Epithelial cell of proximal tubule (primary cell): ENCODE measurements around the gene PAMR1. TPM values are rescaled to one million over a fixed set of nuclear protein-coding genes. Genes with fewer than 3 reads are reported as not detected.
A peak's percentile ranks its signal among the peaks of the same experiment; 100 is the strongest.

Source experiments
- DNase-seq: peaks from one replicate; pipeline ENCODE4 v3.0.0-alpha.2; 2011; ENCODE audit warnings: low read depth
- H3K4me3 ChIP-seq: 2 replicates; pipeline ENCODE4 v1.5.1; 2011; ENCODE audit warnings: low read depth, mild to moderate bottlenecking, low read length
- total RNA-seq: library from RNA; depleted of rRNA; stranded (reverse); fragments of >200 nt; gene quantifications from 2 replicates; pipeline ENCODE4 v1.2.3, GENCODE V29; 2015
- TF ChIP-seq, protein P1 (sequence below): conservative IDR thresholded peaks from 2 replicates; pipeline ENCODE4 v1.5.1; 2012; ENCODE audit warnings: low read depth, mild to moderate bottlenecking, low read length

The PAMR1 gene
- total RNA-seq, 1 donor from 2014 or later, result 0.06 TPM

DNA sequence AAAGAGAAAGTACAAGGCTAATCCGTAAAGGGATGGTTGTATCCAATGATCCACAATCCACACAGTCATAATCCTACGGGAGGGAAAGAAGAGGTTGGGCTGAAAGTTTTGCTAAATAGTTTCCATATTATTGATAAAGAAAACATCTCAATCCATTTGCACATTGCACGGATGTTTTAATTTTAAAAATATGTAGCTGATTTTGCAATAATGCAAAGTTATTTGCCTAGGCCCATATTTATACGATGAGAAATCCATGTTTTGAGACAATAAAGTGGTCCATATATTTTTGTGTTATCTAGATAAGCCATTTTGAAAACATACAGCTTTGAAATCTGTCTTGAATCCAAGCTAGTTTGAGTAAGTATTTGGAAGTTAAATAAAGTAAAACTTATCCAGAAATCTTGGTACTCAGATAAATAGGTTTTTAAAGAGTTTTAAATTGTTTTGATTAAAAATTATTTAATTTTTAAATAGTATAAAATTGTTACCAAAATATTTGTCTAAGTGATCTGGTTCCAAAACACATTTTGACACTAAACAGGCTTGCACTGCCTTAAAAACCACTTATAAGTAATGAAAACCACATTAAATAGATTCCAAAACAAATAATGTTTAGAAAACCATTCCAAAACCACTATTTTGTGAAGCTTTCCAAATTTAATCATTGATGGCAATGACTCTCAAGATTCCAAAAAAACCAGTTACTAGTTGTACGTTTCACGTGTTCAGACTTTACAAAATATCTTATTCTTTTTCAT is 38.2 kb upstream of the PAMR1 start:
- TF ChIP-seq, protein P1, sequence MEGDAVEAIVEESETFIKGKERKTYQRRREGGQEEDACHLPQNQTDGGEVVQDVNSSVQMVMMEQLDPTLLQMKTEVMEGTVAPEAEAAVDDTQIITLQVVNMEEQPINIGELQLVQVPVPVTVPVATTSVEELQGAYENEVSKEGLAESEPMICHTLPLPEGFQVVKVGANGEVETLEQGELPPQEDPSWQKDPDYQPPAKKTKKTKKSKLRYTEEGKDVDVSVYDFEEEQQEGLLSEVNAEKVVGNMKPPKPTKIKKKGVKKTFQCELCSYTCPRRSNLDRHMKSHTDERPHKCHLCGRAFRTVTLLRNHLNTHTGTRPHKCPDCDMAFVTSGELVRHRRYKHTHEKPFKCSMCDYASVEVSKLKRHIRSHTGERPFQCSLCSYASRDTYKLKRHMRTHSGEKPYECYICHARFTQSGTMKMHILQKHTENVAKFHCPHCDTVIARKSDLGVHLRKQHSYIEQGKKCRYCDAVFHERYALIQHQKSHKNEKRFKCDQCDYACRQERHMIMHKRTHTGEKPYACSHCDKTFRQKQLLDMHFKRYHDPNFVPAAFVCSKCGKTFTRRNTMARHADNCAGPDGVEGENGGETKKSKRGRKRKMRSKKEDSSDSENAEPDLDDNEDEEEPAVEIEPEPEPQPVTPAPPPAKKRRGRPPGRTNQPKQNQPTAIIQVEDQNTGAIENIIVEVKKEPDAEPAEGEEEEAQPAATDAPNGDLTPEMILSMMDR, result no peak

DNA sequence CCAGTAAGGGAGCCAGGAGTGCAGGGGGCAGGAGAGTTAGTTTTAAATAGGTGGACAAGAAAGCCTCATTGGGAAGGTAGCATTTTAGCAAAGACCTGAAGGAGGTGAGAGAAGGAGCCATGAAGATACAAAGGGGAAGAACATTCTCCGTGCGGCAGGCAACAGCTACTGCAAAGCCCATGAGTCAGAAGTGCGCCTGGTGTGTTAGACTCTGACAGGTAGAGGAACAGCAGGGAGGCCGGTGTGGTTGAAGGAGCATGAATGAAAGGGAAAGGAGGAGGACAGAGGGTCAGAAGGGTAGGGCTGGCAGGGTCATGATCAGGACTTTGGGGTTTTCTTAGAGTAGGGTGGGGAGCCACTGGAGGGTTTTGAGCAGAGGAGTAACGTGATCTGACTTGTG is 34.5 kb upstream of the PAMR1 start:
- DNase-seq, result no peak
- TF ChIP-seq, protein P1, result no peak
- no peak overlapping the region for H3K4me3 ChIP-seq

More for the DNA sequence above, 38.2 kb upstream of the PAMR1 start:
- no peak for DNase-seq
- H3K4me3 ChIP-seq, result no peak overlapping the region

DNA sequence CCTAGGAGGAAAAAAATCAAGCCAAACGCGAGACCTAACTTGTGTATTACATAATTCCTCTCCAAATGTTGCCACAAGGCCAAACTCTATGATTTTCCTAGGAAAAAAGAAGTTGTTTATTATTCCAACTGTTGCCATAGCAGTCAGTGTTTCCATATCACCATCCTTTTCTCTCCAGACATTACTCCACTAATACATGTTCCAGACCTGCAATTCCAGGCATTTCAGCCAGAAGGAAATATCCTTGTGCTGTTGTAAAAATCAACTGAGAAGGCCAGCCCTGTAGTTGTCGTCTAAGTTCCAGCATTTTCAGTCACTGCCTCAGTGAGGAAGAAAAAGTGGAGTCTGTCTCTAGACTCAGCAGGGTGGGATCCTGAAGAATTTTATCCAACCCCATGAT is 33.1 kb upstream of the PAMR1 start:
- H3K4me3 ChIP-seq, result no peak overlapping the region
- no peak for DNase-seq
- TF ChIP-seq, protein P1, result no peak

DNA sequence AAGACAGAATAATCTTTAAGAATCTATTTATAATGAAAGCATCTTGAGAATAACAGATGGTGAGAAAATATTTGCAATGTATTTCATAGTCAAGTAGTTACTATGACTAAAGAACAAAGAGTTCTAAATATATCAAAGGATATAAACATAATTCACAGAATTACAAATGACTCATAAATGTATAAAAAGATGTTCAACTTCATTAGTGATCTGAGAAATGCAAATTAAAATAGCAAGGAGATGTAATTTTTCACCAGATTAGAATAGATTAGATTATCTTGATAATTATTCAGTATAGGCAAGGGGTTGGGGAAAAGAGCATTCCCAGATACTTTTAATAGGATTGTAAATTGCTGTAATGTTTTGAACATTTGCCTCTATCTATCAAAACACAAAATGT is 30.1 kb upstream of the PAMR1 start:
- TF ChIP-seq, protein P1, result no peak
- DNase-seq, result no peak
- H3K4me3 ChIP-seq, result no peak overlapping the region

DNA sequence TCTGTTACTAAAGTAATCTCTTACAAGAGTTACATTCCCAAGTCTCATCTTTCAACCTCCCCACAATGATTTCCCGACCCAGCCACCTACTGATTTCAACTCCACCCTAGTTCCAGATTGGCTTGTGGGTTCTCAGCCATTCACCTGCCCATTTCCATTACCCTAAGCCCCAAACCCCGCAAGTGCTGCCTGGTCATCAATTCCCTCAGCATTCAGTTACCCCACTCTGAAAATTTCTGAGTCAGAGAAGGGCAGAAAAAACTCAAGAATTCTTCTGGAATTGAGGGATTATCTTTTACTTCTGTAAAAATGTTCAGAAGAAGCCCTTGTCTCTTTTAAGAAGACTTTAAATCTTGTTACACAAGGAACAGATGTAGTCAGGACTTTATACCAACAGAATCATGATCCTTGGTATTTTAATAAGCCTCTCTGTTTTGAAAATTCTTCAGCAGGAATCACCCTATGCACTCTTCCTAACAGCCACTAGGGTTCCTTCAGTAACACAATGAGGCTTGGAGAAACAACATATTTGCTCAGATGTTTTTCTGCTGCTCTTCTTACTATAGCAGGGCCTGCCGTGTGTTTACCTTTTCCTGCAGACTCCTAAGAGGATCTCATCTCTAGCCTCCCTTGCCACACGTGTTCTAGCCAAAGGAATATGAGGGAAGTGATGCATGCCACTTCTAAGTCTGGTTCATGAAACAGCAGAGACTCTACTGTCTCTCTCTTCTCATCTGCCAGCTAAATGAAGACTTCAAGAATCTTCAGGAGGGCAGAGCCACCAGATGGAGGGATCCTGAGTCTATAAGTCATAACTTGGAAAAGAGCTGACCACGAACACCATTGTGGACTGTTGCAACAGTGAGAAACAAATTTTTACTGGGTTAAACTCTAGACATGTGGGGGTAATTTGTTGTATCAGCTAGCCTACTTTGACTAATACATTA is 29.3 kb upstream of the PAMR1 start:
- TF ChIP-seq, protein P1, result peak; percentile 44
- no peak for DNase-seq
- H3K4me3 ChIP-seq, result no peak overlapping the region

DNA sequence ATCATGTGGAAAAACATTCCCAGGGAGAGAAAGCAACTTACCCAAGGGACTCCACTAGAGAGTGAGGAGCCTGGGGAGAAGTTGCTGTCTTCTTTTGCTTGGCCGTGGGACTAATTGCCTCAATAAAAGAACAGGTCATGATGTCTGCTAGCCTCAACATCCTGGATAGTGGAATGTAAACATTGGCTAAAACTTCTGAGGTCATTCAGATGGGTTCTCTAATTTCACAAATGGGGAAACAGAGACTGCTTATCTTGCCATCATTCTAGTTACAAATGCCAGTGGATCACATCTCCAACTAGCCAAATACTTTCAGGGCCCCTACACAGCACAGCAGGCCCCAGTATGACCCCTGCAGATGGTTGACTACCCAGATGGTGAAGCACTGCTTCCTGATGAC is 28.4 kb upstream of the PAMR1 start:
- TF ChIP-seq, protein P1, result no peak
- no peak overlapping the region for H3K4me3 ChIP-seq
- DNase-seq, result no peak
